GM23338 (cell line): ENCODE results near the gene SVIL. TPM values are rescaled to one million over a fixed set of nuclear protein-coding genes. Genes with fewer than 3 reads are reported as not detected.

Experiments used
- ATAC-seq: fragments of 200-7000 bp; cut with Tn5 transposase; 3 replicates; pipeline ENCODE4 v1.9.1; 2020
- DNase-seq: peaks from one replicate; pipeline ENCODE4 v3.0.0-alpha.2; 2015; ENCODE audit warnings: low spot score
- H2AFZ ChIP-seq: fragments of 200-600 bp; sonication (generic); 2 replicates; pipeline ENCODE4 v1.8.0; 2016; ENCODE audit warnings: antibody characterized with exemption, mild to moderate bottlenecking, moderate library complexity
- H3F3A ChIP-seq: fragments of 200-600 bp; sonication (generic); replicated peaks from 2 replicates; pipeline ENCODE4 v1.8.0; 2017; ENCODE audit warnings: antibody characterized with exemption, mixed run types, low read depth
- H3K27ac ChIP-seq: fragments of 200-600 bp; sonication (generic); 2 replicates; pipeline ENCODE4 v1.6.1; 2016; ENCODE audit warnings: low read depth
- H3K27me3 ChIP-seq: fragments of 200-600 bp; sonication (generic); 2 replicates; pipeline ENCODE4 v1.8.0; 2016; ENCODE audit warnings: mild to moderate bottlenecking, mixed run types, moderate library complexity; ENCODE audit not compliant: insufficient read depth
- H3K36me3 ChIP-seq: fragments of 200-600 bp; sonication (generic); 2 replicates; pipeline ENCODE4 v1.8.0; 2016; ENCODE audit warnings: mild to moderate bottlenecking; ENCODE audit not compliant: insufficient read depth
- H3K4me1 ChIP-seq: fragments of 200-600 bp; sonication (generic); 2 replicates; pipeline ENCODE4 v1.8.0; 2016; ENCODE audit warnings: mild to moderate bottlenecking, moderate library complexity; ENCODE audit not compliant: insufficient read depth
- H3K4me2 ChIP-seq: fragments of 200-600 bp; sonication (generic); 2 replicates; pipeline ENCODE4 v1.7.1; 2017; ENCODE audit warnings: mixed run types
- H3K4me3 ChIP-seq: fragments of 200-600 bp; sonication (generic); 2 replicates; pipeline ENCODE4 v1.6.1; 2016; ENCODE audit warnings: mixed run types
- H3K79me2 ChIP-seq: fragments of 200-600 bp; sonication (generic); replicated peaks from 2 replicates; pipeline ENCODE4 v1.8.0; 2017; ENCODE audit warnings: mild to moderate bottlenecking; ENCODE audit not compliant: insufficient read depth
- H3K9me2 ChIP-seq: fragments of 200-600 bp; sonication (generic); 2 replicates; pipeline ENCODE4 v1.8.0; 2017; ENCODE audit not compliant: insufficient read depth
- H4K20me1 ChIP-seq: fragments of 200-600 bp; sonication (generic); replicated peaks from 2 replicates; pipeline ENCODE4 v1.8.0; 2017; ENCODE audit warnings: mild to moderate bottlenecking; ENCODE audit not compliant: insufficient read depth
- H3K27ac Mint-ChIP-seq: 2 replicates; pipeline ENCODE4 v1.8.0; 2020; ENCODE audit warnings: inconsistent platforms, mild to moderate bottlenecking, moderate library complexity, mixed read lengths
- H3K27me3 Mint-ChIP-seq: 3 replicates; pipeline ENCODE4 v1.8.0; 2022; ENCODE audit warnings: low read depth, mild to moderate bottlenecking, moderate library complexity, mixed read lengths, inconsistent platforms; ENCODE audit not compliant: insufficient read depth, poor library complexity
- H3K36me3 Mint-ChIP-seq: 3 replicates; pipeline ENCODE4 v1.8.0; 2021; ENCODE audit warnings: low read depth, mild to moderate bottlenecking, inconsistent platforms, moderate library complexity, mixed read lengths
- H3K4me1 Mint-ChIP-seq: 3 replicates; pipeline ENCODE4 v1.8.0; 2020; ENCODE audit warnings: mild to moderate bottlenecking, inconsistent platforms, mixed read lengths
- H3K4me3 Mint-ChIP-seq: 3 replicates; pipeline ENCODE4 v1.8.0; 2021; ENCODE audit warnings: moderate library complexity, mild to moderate bottlenecking, inconsistent platforms, mixed read lengths
- H3K9me3 Mint-ChIP-seq: 3 replicates; pipeline ENCODE4 v1.8.0; 2020; ENCODE audit warnings: moderate library complexity, mild to moderate bottlenecking, inconsistent platforms, mixed read lengths
- CREB1 ChIP-seq: fragments of 250-450 bp; sonication (Bioruptor Pico); IDR thresholded peaks from 2 replicates; pipeline ENCODE4 v1.5.0; 2020; ENCODE audit warnings: low read depth, mild to moderate bottlenecking, moderate library complexity
- EZH2 ChIP-seq: fragments of 200-600 bp; sonication (generic); IDR thresholded peaks from one replicate; pipeline ENCODE4 v1.8.0; 2017; ENCODE audit warnings: antibody characterized with exemption, mild to moderate bottlenecking, low read depth; ENCODE audit not compliant: unreplicated experiment
- EZH2phosphoT487 ChIP-seq: fragments of 200-600 bp; sonication (generic); IDR thresholded peaks from one replicate; pipeline ENCODE4 v1.8.1; 2018; ENCODE audit warnings: antibody characterized with exemption; ENCODE audit not compliant: unreplicated experiment
- NANOG ChIP-seq: IDR thresholded peaks from 2 replicates; pipeline ENCODE4 v1.6.1; 2016; ENCODE audit warnings: antibody characterized with exemption, borderline replicate concordance
- POLR2AphosphoS5 ChIP-seq: IDR thresholded peaks from 2 replicates; pipeline ENCODE4 v1.6.1; 2016; ENCODE audit warnings: antibody characterized with exemption, low read depth
- STAT1 ChIP-seq: IDR thresholded peaks from one replicate; pipeline ENCODE4 v1.6.1; 2016; ENCODE audit warnings: antibody characterized with exemption; ENCODE audit not compliant: unreplicated experiment
- polyA plus RNA-seq: library from polyadenylated mRNA; unstranded; fragments of >200 nt; fragmentation: Nextera tagmentation; extraction: Ambion mirVana; gene quantifications from 2 replicates; pipeline ENCODE4 v1.2.1, GENCODE V29; 2016
- total RNA-seq: library from RNA; depleted of rRNA; stranded (reverse); fragments of >200 nt; shearing (Covaris generic); gene quantifications from 2 replicates; pipeline ENCODE4 v1.2.3, GENCODE V29; 2014
- TF ChIP-seq, protein P1 (sequence below): fragments of 250-450 bp; sonication (Bioruptor Pico); IDR thresholded peaks from 2 replicates; pipeline ENCODE4 v1.5.0; 2020; ENCODE audit warnings: mild to moderate bottlenecking, moderate library complexity
- TF ChIP-seq, protein P2 (sequence below): IDR thresholded peaks from 2 replicates; pipeline ENCODE4 v1.6.1; 2016; ENCODE audit warnings: antibody characterized with exemption
- TF ChIP-seq, protein P3 (sequence below), 2 experiments: fragments of 200-600 bp in 1 of 2; sonication (generic) in 1 of 2; conservative IDR thresholded peaks; 2 replicates each; pipeline versions ENCODE4 v1.5.1 to v1.6.1; 2016 to 2017; ENCODE audit warnings: antibody characterized with exemption in 2 of 2, low read depth in 2 of 2, mild to moderate bottlenecking in 2 of 2, moderate library complexity in 1 of 2

The SVIL gene
- total and polyA plus RNA-seq, 2 experiments from 2014 or later = 8.8 to 34.9 TPM

DNA sequence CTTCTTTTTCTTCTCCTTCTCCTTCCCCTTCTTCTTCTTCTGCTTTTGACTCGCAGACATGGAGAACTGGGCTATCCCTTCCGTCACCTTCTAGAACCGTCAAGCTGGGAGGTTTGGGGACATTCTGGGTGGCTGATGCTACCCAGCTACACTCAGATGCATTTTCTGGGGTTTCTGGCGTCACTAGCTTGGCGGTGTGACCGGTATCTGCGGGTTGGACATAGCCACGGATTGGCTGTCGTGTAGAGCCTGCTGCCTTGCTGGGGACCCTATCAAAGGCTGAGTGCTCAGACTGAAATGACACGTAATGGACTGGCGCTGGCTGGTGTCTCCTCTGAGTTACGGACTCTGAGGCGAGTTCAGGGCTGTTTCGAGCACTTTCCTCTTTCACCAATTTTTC, 101.7 kb downstream of the SVIL start:
- H3K4me3 ChIP-seq = no peak overlapping the region
- no peaks in the 10 kb centered on the region; the same call in 2 of the 3 replicates for H3K36me3 Mint-ChIP-seq
- peaks cover 7% of the 10 kb centered on the region for H3K27me3 Mint-ChIP-seq
- H3K79me2 ChIP-seq = no peaks in the 10 kb centered on the region
- no peak overlapping the region for H3K27ac Mint-ChIP-seq
- H3F3A ChIP-seq = no peaks in the 10 kb centered on the region
- TF ChIP-seq POLR2AphosphoS5 (no peak), NANOG (no peak), STAT1 (no peak), CREB1 (CRISPR knock-in tag) (no peak), EZH2 (no peak), EZH2phosphoT487 (no peak)
- TF ChIP-seq, protein P1, sequence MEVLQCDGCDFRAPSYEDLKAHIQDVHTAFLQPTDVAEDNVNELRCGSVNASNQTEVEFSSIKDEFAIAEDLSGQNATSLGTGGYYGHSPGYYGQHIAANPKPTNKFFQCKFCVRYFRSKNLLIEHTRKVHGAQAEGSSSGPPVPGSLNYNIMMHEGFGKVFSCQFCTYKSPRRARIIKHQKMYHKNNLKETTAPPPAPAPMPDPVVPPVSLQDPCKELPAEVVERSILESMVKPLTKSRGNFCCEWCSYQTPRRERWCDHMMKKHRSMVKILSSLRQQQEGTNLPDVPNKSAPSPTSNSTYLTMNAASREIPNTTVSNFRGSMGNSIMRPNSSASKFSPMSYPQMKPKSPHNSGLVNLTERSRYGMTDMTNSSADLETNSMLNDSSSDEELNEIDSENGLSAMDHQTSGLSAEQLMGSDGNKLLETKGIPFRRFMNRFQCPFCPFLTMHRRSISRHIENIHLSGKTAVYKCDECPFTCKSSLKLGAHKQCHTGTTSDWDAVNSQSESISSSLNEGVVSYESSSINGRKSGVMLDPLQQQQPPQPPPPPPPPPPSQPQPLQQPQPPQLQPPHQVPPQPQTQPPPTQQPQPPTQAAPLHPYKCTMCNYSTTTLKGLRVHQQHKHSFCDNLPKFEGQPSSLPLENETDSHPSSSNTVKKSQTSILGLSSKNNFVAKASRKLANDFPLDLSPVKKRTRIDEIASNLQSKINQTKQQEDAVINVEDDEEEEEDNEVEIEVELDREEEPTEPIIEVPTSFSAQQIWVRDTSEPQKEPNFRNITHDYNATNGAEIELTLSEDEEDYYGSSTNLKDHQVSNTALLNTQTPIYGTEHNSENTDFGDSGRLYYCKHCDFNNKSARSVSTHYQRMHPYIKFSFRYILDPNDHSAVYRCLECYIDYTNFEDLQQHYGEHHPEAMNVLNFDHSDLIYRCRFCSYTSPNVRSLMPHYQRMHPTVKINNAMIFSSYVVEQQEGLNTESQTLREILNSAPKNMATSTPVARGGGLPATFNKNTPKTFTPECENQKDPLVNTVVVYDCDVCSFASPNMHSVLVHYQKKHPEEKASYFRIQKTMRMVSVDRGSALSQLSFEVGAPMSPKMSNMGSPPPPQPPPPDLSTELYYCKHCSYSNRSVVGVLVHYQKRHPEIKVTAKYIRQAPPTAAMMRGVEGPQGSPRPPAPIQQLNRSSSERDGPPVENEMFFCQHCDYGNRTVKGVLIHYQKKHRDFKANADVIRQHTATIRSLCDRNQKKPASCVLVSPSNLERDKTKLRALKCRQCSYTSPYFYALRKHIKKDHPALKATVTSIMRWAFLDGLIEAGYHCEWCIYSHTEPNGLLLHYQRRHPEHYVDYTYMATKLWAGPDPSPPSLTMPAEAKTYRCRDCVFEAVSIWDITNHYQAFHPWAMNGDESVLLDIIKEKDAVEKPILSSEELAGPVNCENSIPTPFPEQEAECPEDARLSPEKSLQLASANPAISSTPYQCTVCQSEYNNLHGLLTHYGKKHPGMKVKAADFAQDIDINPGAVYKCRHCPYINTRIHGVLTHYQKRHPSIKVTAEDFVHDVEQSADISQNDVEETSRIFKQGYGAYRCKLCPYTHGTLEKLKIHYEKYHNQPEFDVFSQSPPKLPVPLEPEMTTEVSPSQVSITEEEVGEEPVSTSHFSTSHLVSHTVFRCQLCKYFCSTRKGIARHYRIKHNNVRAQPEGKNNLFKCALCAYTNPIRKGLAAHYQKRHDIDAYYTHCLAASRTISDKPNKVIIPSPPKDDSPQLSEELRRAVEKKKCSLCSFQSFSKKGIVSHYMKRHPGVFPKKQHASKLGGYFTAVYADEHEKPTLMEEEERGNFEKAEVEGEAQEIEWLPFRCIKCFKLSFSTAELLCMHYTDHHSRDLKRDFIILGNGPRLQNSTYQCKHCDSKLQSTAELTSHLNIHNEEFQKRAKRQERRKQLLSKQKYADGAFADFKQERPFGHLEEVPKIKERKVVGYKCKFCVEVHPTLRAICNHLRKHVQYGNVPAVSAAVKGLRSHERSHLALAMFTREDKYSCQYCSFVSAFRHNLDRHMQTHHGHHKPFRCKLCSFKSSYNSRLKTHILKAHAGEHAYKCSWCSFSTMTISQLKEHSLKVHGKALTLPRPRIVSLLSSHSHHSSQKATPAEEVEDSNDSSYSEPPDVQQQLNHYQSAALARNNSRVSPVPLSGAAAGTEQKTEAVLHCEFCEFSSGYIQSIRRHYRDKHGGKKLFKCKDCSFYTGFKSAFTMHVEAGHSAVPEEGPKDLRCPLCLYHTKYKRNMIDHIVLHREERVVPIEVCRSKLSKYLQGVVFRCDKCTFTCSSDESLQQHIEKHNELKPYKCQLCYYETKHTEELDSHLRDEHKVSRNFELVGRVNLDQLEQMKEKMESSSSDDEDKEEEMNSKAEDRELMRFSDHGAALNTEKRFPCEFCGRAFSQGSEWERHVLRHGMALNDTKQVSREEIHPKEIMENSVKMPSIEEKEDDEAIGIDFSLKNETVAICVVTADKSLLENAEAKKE (CRISPR knock-in tag) = no peak
- TF ChIP-seq, protein P2, sequence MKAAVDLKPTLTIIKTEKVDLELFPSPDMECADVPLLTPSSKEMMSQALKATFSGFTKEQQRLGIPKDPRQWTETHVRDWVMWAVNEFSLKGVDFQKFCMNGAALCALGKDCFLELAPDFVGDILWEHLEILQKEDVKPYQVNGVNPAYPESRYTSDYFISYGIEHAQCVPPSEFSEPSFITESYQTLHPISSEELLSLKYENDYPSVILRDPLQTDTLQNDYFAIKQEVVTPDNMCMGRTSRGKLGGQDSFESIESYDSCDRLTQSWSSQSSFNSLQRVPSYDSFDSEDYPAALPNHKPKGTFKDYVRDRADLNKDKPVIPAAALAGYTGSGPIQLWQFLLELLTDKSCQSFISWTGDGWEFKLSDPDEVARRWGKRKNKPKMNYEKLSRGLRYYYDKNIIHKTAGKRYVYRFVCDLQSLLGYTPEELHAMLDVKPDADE = no peak
- TF ChIP-seq, protein P3, sequence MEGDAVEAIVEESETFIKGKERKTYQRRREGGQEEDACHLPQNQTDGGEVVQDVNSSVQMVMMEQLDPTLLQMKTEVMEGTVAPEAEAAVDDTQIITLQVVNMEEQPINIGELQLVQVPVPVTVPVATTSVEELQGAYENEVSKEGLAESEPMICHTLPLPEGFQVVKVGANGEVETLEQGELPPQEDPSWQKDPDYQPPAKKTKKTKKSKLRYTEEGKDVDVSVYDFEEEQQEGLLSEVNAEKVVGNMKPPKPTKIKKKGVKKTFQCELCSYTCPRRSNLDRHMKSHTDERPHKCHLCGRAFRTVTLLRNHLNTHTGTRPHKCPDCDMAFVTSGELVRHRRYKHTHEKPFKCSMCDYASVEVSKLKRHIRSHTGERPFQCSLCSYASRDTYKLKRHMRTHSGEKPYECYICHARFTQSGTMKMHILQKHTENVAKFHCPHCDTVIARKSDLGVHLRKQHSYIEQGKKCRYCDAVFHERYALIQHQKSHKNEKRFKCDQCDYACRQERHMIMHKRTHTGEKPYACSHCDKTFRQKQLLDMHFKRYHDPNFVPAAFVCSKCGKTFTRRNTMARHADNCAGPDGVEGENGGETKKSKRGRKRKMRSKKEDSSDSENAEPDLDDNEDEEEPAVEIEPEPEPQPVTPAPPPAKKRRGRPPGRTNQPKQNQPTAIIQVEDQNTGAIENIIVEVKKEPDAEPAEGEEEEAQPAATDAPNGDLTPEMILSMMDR (conservative IDR thresholded peaks at IDR 0.05; ENCODE audit: low read depth in 2 of 2) = no peak
- H3K4me1 ChIP-seq = peaks cover 12% of the 10 kb centered on the region
- no peaks in the 10 kb centered on the region for H3K27me3 ChIP-seq
- peaks cover 34% of the 10 kb centered on the region for H3K4me1 Mint-ChIP-seq
- H4K20me1 ChIP-seq = no peaks in the 10 kb centered on the region
- 0 out of 2 replicates have a peak overlapping the region, but pooled peaks have one; percentile 34 for H3K4me2 ChIP-seq
- H2AFZ ChIP-seq = no peak overlapping the region
- no peaks in the 10 kb centered on the region for H3K9me2 ChIP-seq
- H3K36me3 ChIP-seq = no peaks in the 10 kb centered on the region
- H3K27ac ChIP-seq = no peak overlapping the region
- DNase-seq (no peak), ATAC-seq (no peak)
- no peaks in the 10 kb centered on the region for H3K9me3 Mint-ChIP-seq
- no peak overlapping the region for H3K4me3 Mint-ChIP-seq
